ENCODE results near the gene PRSS21. TPM values are rescaled to one million over a fixed set of nuclear protein-coding genes. Genes with fewer than 3 reads are reported as not detected.

The PRSS21 gene
- total RNA-seq, result 5.7 and 6.6 TPM in 2 replicates

GRCh38 chr16:2816751-2817339 lies at the start of gene PRSS21:
TSS of gene PRSS21 (plus strand) at chr16:2817237. CDS start at chr16:2817269, 32 bp downstream.
- intact Hi-C loops (cut with micrococcal nuclease), result no loop called here

- intact Hi-C loops (cut with micrococcal nuclease), result no loop called here
Measured at GRCh38 chr16:2767891-2768290, 49.1 kb upstream of the PRSS21 start.

- intact Hi-C loops (cut with micrococcal nuclease), result no loop called here
Measured at GRCh38 chr16:2768403-2769089, 48.5 kb upstream of the PRSS21 start.

- intact Hi-C loops (cut with micrococcal nuclease), result no loop called here
Measured at GRCh38 chr16:2769100-2769529, 47.9 kb upstream of the PRSS21 start.

- intact Hi-C loops (cut with micrococcal nuclease), result loop anchor here (10.0 kb wide), 1 partner anchor 155 kb away; no protein-coding TSS in a partner anchor
Measured at GRCh38 chr16:2769675-2770056, 47.4 kb upstream of the PRSS21 start.

GRCh38 chr16:2770057-2770951 lies 46.7 kb upstream of the PRSS21 start:
- intact Hi-C loops (cut with micrococcal nuclease), result loop anchor here (10.0 kb wide), 1 partner anchor 154 kb away; no protein-coding TSS in a partner anchor

DNA sequence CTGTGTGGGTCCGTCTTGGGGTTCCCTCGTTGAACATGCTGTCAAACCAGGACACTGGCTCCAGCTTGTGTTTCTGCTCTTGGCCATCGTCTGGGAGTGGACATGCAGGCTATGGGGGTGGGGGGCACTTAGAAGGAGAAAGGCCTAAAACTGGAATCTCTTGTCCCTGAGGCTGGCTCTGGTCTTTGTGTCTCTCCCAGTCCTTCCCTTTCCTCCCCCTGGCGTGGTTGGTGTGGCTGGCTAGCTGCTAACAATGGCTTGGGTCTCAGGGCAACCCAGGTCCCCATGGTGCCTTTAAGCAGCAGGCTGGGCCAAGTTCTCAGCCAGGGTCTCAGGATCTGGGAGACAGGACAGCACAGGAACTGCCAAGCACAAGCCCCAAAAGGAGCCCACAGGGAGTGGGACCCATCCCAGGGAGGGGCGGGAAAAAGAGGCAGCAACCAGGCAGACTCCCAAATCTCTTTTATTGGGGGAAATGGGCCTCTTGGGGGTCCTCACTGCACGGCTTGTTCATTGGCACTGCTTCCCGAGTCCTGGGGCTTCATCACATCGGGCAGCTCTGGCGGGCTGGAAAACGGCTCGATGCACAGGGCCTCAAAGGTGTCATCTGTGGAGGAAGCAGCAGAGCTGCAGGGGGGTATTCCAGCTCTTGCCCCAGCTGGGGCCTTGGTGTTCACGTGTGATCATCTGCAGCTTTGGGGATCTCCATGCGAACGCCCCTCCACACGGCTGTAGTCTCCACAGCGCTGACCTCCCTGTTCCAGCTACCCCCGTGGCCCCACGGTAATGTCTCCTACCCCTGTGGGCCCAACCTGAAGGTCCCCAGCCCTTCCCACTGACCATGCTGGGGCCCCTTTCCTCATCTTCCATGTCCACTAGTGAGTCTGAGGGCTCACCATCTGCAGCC lies 45.3 kb upstream of the PRSS21 start:
- intact Hi-C loops (cut with micrococcal nuclease), result loop anchor here (10.0 kb wide), 1 partner anchor 153 kb away; no protein-coding TSS in a partner anchor

DNA sequence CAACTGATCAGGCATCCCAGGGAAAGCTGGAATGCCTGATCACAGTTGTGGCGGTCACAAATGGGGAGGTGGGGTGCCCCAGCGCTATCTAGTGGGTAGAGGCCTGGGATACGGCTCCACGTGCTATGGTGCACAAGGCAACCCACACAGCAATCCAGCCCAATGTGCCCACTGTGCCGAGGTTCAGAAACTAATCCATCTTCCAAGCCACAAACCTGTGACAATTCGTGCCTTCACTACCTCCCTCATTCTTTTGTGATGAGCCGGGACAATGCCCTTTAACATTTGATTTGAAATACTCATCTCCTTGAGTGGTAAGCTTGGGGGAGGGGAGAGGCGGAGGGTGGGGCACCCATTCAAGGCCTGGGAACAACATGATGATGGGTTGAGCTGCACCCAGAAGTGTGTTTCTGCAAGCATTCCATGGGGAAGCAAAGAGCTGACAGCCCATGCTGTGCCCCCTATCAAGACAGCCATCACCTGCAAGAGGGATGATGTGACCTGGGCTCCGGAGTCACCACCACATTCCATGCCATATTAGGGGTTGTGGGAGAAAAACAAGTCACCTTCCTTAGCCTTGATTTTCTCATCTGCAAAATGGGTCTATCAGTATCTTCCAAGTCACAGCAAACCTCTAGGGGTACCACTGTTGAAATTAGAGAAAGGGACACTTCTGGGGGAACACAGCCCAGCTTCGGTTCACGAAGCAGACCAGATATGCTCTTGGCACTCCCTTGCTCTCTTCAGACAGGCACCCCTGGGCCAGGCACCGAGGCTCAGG lies 43.7 kb upstream of the PRSS21 start:
- intact Hi-C loops (cut with micrococcal nuclease), result loop anchor here (10.0 kb wide), 1 partner anchor 151 kb away; no protein-coding TSS in a partner anchor

GRCh38 chr16:2774161-2774891 lies 42.7 kb upstream of the PRSS21 start:
- intact Hi-C loops (cut with micrococcal nuclease), result loop anchor here (10.0 kb wide), 1 partner anchor 150 kb away; no protein-coding TSS in a partner anchor

GRCh38 chr16:2775131-2775716 lies 41.8 kb upstream of the PRSS21 start:
- intact Hi-C loops (cut with micrococcal nuclease), result loop anchor here (10.0 kb wide), 1 partner anchor 150 kb away; no protein-coding TSS in a partner anchor

DNA sequence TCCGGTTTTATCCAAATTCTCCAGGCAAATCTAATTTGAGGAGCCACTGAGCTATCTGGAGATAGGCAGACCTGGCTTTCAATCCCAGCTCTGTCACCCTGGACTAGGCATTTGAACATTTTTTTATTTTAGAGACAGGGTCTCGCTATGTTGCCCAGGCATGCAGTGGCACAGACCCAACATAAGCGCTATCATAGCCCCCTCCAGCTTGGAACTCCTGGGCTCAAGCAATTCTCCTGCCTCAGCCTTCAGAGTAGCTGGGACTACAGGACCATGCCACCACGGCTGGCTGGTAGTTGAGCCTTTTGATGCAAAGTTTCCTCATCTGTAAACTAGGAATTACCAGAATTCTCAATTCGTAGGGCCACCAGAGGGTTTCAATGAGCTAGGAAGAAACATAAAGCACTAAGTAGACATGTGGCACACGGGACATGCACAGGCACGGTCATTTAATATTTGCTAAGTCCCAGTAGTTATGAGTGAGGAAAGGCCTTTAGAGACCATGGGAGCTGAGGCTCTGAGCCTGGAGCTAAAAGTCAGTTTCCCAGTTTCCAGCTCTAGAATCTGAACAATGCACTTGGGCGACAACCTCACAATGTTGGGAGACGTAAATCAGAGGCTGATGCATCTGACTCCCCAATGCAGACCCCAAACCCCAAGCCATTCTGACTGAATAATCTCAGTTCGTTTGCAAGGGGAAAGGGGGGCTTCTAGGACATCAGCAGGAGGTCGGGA lies 41.1 kb upstream of the PRSS21 start:
- intact Hi-C loops (cut with micrococcal nuclease), result loop anchor here (10.0 kb wide), 1 partner anchor 149 kb away; no protein-coding TSS in a partner anchor

DNA sequence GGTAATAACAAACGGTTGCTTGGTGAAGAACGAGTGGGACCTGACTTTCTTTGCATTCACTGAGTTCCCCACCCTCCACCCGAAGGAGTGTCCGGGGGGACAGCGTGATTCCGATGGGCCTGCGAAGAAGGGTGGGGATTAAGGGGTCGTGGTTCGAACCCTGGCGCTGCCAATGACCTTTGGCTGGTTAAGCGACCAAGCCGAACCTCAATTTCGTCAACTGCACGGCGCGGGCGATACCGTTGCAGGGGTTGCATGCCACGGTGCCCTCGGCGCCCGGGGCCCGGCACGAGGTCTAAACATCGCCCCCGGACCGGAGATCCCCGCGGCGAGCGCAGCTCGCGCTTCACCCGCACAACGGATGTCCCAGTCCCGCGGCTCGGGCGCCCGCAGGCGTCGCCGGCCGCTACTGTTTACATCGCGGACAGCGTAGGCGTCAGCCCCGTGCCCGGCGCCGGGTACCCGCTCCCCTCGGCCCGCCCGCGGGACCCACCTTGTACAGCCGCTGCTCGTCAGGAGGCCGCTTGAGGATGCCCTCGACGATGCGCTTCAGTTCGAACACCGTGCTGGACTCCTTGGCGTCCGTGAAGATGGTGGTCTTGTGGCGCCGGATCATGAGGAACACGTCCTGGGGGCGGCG lies 40.4 kb upstream of the PRSS21 start:
- intact Hi-C loops (cut with micrococcal nuclease), result loop anchor here (1.0 to 10.0 kb wide), 2 partner anchors 24 to 148 kb away; partner anchors contain the start of gene SRRM2

GRCh38 chr16:2777231-2777902 lies 39.7 kb upstream of the PRSS21 start, which contains the start of gene ELOB:
TSS of gene ELOB (minus strand) at chr16:2777280. CDS start at chr16:2777239, 41 bp downstream.
- intact Hi-C loops (cut with micrococcal nuclease), result loop anchor here (1.0 to 10.0 kb wide), 2 partner anchors 25 to 147 kb away; partner anchors contain the start of gene SRRM2

DNA sequence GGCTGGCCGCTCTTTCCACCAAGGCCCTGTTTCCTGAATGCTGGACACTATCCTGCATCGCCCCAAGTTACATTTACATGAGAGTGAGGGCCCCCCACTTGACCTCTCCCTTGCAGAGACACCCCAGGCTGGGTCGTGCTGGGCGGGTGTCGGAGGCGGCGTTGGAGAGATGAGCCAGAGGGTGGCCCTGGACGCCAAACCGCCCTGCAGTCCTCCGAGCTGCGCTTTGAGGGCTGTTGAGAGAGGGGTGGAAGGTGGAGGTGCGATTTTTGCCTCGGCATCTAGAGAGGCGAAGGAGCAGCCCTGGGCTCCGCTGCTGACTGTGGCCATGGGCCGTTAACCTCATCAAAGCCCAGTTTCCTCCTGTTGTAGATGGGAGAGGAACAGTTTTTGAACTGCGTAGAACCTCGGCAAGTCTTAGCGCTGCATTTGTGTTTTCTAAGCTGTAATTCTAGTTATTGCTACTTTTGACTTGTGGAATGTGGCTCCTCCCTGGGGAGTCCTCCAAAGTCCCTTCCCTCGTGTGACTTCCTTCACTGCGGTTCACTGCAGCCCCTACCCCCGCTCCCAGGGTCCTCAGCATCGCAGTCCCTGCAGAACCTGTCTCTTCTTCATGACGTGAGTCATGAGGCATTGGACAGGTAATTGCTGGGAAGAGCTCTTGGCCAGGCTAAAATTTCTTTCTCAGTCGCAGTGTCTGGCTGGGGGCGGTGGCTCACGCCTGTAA lies 39.0 kb upstream of the PRSS21 start:
- intact Hi-C loops (cut with micrococcal nuclease), result loop anchor here (1.0 to 10.0 kb wide), 2 partner anchors 26 to 147 kb away; partner anchors contain the start of gene SRRM2

DNA sequence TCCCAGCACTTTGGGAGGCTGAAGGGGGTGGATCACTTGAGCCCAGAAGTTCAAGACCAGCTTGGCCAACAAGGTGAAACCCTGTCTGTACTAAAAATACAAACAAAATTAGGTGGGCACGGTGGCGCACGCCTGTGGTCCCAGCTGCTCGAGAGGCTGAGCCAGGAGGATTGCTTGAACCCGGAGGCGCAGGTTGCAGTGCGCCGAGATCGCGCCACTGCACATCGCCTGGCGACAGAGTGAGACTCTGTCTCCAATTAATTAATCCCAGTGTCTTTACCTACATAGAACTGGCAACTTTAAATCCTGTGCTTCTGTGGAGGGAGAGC lies 38.4 kb upstream of the PRSS21 start:
- intact Hi-C loops (cut with micrococcal nuclease), result loop anchor here (10.0 kb wide), 1 partner anchor 146 kb away; no protein-coding TSS in a partner anchor
